CD4-positive, alpha-beta T cell treated with Interleukin-17A for 1 hour (primary cell): ENCODE data around the gene RIPPLY1.

ENCODE experiments used
- DNase-seq: peaks from one replicate; pipeline ENCODE4 v3.0.0-alpha.2; 2020

The RIPPLY1 gene

GRCh38 chrX:106903291-106903824 lies at the start of gene RIPPLY1:
Gene RIPPLY1 (minus strand): TSS chrX:106903341. CDS start chrX:106903287, 54 bp downstream.
- no peak for DNase-seq

GRCh38 chrX:106952538-106952937 lies 49.4 kb upstream of the RIPPLY1 start:
- no peak for DNase-seq

GRCh38 chrX:106952089-106952488 lies 48.9 kb upstream of the RIPPLY1 start:
- no peak for DNase-seq

- DNase-seq, result no peak
These were observed 48.1 kb upstream of the RIPPLY1 start for GRCh38 chrX:106951230-106951629.

- no peak for DNase-seq
These were observed 47.2 kb upstream of the RIPPLY1 start for GRCh38 chrX:106950381-106950780.

- no peak for DNase-seq
These were observed 46.2 kb upstream of the RIPPLY1 start for GRCh38 chrX:106949366-106949765.

GRCh38 chrX:106948641-106949040 lies 45.5 kb upstream of the RIPPLY1 start:
- no peak for DNase-seq

GRCh38 chrX:106946464-106946863 lies 43.3 kb upstream of the RIPPLY1 start:
- no peak for DNase-seq

- no peak for DNase-seq
These were observed 36.9 kb upstream of the RIPPLY1 start for GRCh38 chrX:106940068-106940467.

GRCh38 chrX:106939566-106939965 lies 36.4 kb upstream of the RIPPLY1 start:
- no peak for DNase-seq

- DNase-seq, result no peak
These were observed 33.1 kb upstream of the RIPPLY1 start for GRCh38 chrX:106936246-106936645.

- no peak for DNase-seq
These were observed 32.0 kb upstream of the RIPPLY1 start for GRCh38 chrX:106935175-106935574.

- DNase-seq, result no peak
These were observed 30.4 kb upstream of the RIPPLY1 start for GRCh38 chrX:106933538-106933961.

- no peak for DNase-seq
These were observed 29.9 kb upstream of the RIPPLY1 start for GRCh38 chrX:106932960-106933537.

GRCh38 chrX:106932492-106932923 lies 29.4 kb upstream of the RIPPLY1 start:
- no peak for DNase-seq

- DNase-seq, result no peak
These were observed 28.8 kb upstream of the RIPPLY1 start for GRCh38 chrX:106931831-106932491.

GRCh38 chrX:106928227-106928626 lies 25.1 kb upstream of the RIPPLY1 start:
- no peak for DNase-seq

GRCh38 chrX:106927700-106928099 lies 24.6 kb upstream of the RIPPLY1 start:
- no peak for DNase-seq

- no peak for DNase-seq
These were observed 23.9 kb upstream of the RIPPLY1 start for GRCh38 chrX:106927023-106927422.

GRCh38 chrX:106921637-106922036 lies 18.5 kb upstream of the RIPPLY1 start:
- no peak for DNase-seq

- no peak for DNase-seq
These were observed 16.9 kb upstream of the RIPPLY1 start, which contains the start of gene CLDN2 for GRCh38 chrX:106919932-106920452. Gene CLDN2 (plus strand): TSS chrX:106920402. CDS start chrX:106928229, 7,827 bp downstream.

- peak; percentile 28 for DNase-seq
These were observed 14.8 kb upstream of the RIPPLY1 start for GRCh38 chrX:106917830-106918500.

GRCh38 chrX:106912864-106913263 lies 9.7 kb upstream of the RIPPLY1 start:
- DNase-seq, result no peak

- DNase-seq, result no peak
These were observed 3.2 kb upstream of the RIPPLY1 start for GRCh38 chrX:106906361-106906760.
